ENCODE results near the gene PSMD12.
A peak's percentile ranks its signal among the peaks of the same experiment; 100 is the strongest.
"Not testable (repeated sequence)": the region's sequence is repeated elsewhere in the genome, so short reads cannot be mapped to it uniquely, and the experiment has no call there.

Gene PSMD12

DNA sequence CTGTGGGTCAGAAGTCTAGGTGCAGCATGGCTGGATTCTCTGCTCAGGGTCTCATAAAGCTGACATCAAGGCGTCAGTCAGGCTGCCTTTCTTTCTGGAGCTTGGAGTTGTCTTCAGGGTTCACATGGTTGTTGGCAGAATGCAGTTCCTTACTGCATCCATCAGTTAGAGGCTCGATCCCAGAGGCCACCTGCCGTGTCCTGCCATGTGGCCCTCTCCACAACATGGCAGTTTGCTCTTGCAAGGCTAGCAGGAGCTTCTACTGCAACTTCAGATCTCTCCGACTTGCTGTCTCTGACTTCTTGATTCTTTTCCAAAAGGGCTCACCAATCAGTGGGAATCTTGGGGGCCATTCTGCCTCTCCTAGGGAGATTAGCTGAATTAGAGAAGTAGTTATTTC is 22.6 kb upstream of the PSMD12 start:
- peak overlapping the region; percentile 48 for H3K27ac ChIP-seq (ENCODE audit: insufficient read depth, low read length, poor library complexity, severe bottlenecking)
- DNase-seq = no peak
- H3K9me3 ChIP-seq (ENCODE audit: control insufficient read depth, low read length) = no peaks in the 10 kb centered on the region
- H3K36me3 ChIP-seq (ENCODE audit: control insufficient read depth, insufficient read depth, low read length) = peaks cover under 1% of the 10 kb centered on the region
- no peaks in the 10 kb centered on the region for H3K27me3 ChIP-seq (replicated peaks; ENCODE audit: control insufficient read depth, insufficient read depth, low read length, poor library complexity, severe bottlenecking)
- H3K4me3 ChIP-seq (ENCODE audit: insufficient read depth, low read depth, low read length, poor library complexity, severe bottlenecking) = no peak overlapping the region
- H3K4me1 ChIP-seq (ENCODE audit: control insufficient read depth, insufficient read depth, low read length, poor library complexity, severe bottlenecking) = peaks cover 28% of the 10 kb centered on the region

DNA sequence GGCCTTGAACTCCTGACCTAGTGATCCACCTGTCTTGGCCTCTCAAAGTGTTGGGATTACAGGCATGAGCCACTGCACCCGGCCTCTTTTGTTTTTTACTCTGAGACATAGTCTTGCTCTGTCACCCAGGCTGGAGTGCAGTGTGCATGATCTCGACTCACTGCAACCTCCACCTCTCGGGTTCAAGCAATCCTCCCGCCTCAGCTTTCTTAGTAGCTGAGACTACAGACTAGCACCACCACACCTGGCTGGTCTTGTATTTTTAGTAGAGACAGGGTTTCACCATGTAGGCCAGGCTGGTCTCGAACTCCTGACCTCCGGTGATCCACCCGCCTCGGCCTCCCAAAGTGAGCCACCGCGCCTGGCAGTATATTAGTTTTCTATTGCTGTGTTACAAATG is 22.2 kb upstream of the PSMD12 start:
- H3K27me3 ChIP-seq (replicated peaks; ENCODE audit: control insufficient read depth, insufficient read depth, low read length, poor library complexity, severe bottlenecking); H3K9me3 ChIP-seq (ENCODE audit: control insufficient read depth, low read length); H3K4me3 ChIP-seq (ENCODE audit: insufficient read depth, low read depth, low read length, poor library complexity, severe bottlenecking); DNase-seq; H3K36me3 ChIP-seq (ENCODE audit: control insufficient read depth, insufficient read depth, low read length); H3K27ac ChIP-seq (ENCODE audit: insufficient read depth, low read length, poor library complexity, severe bottlenecking): not testable (repeated sequence)
- peaks cover 28% of the 10 kb centered on the region for H3K4me1 ChIP-seq (ENCODE audit: control insufficient read depth, insufficient read depth, low read length, poor library complexity, severe bottlenecking)

DNA sequence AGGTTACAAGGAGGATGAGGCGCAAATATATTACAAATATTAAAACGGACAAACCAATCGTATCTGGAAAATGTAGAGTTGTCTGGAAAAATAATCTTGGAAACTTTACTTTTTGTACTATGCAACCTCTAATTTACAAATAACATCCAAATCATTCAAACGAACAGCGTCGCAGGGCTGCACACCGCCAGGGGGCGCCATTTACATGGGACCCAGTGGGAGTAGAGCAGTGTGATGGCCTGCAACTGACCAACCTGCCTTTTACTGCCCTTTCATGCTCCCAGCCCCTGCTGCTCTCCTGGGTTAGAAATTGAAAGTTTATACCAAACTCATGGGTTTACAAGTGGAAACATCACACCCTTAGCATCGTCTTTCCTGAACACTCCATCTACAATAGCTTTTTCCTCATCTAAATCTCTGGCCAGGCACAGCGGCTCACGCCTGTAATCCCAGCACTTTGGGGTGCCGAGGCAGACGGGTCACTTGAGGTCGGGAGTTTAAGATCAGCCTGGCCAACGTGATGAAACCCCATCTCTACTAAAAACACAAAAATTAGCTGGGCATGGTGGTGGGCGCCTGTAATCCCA is 20.7 kb upstream of the PSMD12 start:
- DNase-seq = peak in 2 of 3 donors; percentile 30 to 42
- Histone ChIP-seq H3K9me3 (ENCODE audit: control insufficient read depth, low read length) (no peaks in the 10 kb centered on the region), H3K4me1 (ENCODE audit: control insufficient read depth, insufficient read depth, low read length, poor library complexity, severe bottlenecking) (peaks cover 33% of the 10 kb centered on the region), H3K4me3 (ENCODE audit: insufficient read depth, low read depth, low read length, poor library complexity, severe bottlenecking) (no peak overlapping the region), H3K27me3 (replicated peaks; ENCODE audit: control insufficient read depth, insufficient read depth, low read length, poor library complexity, severe bottlenecking) (no peaks in the 10 kb centered on the region), H3K27ac (ENCODE audit: insufficient read depth, low read length, poor library complexity, severe bottlenecking) (peak overlapping the region; percentile 26), H3K36me3 (ENCODE audit: control insufficient read depth, insufficient read depth, low read length) (no peaks in the 10 kb centered on the region)

DNA sequence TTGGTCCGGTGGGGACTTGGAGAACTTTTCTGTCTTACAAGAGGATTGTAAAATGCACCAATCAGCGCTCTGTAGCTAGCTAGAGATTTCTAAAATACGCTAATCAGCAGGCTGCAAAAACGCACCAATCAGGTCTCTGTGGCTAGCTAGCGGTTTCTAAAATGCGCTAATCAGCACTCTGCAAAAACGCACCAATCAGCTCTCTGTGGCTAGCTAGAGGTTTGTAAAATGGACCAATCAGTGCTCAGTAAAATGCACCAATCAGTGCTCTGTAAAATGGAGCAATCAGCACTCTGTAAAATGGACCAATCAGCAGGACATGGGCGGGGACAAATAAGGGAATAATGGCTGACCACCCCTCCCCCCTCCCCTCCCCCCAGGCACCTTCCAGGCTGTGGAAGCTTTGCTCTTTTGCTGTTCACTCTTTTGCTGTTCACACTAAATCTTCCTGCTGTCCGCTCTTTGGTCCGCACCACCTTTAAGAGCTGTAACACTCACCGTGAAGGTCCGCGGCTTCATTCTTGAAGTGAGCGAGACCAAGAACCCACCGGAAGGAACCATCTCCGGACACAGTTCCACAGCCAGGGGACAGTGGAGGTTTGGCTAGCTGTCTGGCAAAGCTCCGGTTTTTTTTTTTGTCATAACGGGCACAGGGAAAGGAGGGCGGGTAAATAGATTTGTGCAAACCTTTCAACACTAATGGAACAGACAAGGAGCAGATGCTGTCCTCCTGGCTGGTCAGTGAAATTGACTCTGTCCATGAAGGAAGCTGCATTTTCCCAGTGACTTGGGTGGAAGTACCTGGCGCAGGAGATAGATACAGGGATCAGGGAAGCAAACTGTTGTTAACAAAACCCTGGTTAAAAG is 19.0 kb upstream of the PSMD12 start:
- no peaks in the 10 kb centered on the region for H3K9me3 ChIP-seq (ENCODE audit: control insufficient read depth, low read length)
- H3K27me3 ChIP-seq (replicated peaks; ENCODE audit: control insufficient read depth, insufficient read depth, low read length, poor library complexity, severe bottlenecking) = no peaks in the 10 kb centered on the region
- peaks cover 17% of the 10 kb centered on the region for H3K4me1 ChIP-seq (ENCODE audit: control insufficient read depth, insufficient read depth, low read length, poor library complexity, severe bottlenecking)
- DNase-seq = no peak
- no peaks in the 10 kb centered on the region for H3K36me3 ChIP-seq (ENCODE audit: control insufficient read depth, insufficient read depth, low read length)
- no peak overlapping the region for H3K4me3 ChIP-seq (ENCODE audit: insufficient read depth, low read depth, low read length, poor library complexity, severe bottlenecking)
- H3K27ac ChIP-seq (ENCODE audit: insufficient read depth, low read length, poor library complexity, severe bottlenecking) = no peak overlapping the region

DNA sequence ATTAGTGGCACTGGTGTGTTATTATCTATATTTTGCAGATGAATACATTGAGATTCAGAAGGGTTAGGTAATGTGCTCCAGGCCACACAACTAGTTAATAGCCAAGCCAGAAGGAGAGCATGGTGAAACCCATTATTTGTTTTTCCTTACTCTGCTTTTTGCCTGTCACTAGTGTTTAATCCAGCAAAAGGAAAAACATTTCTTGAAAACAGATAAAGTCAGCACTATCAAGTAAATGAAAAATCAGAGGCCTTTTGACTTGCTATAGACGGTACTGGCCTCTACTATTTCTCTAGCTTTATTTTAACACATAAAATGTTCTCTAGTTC is 15.5 kb upstream of the PSMD12 start:
- Histone ChIP-seq H3K4me1 (ENCODE audit: control insufficient read depth, insufficient read depth, low read length, poor library complexity, severe bottlenecking) (peaks cover 22% of the 10 kb centered on the region), H3K36me3 (ENCODE audit: control insufficient read depth, insufficient read depth, low read length) (no peaks in the 10 kb centered on the region), H3K9me3 (ENCODE audit: control insufficient read depth, low read length) (no peaks in the 10 kb centered on the region), H3K27ac (ENCODE audit: insufficient read depth, low read length, poor library complexity, severe bottlenecking) (no peak overlapping the region), H3K27me3 (replicated peaks; ENCODE audit: control insufficient read depth, insufficient read depth, low read length, poor library complexity, severe bottlenecking) (no peaks in the 10 kb centered on the region), H3K4me3 (ENCODE audit: insufficient read depth, low read depth, low read length, poor library complexity, severe bottlenecking) (no peak overlapping the region)
- DNase-seq = no peak

DNA sequence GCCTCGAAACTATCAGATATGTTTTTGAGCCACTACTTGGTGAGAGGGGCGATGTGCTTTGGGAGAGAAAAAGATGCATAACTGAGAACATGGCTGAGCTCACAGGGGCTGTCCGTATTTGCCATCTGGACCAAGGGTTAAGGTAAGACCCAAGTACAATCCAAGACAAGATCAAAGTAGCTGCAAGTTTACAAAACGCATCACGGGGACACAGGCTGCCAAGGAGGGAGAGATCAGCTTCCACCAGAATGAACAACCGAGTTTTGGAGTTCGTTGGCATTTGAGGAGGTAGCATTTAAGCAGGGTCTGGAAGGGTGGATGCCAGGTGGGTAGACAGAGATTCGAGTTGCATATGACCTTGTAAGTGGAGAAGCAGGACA is 12.9 kb upstream of the PSMD12 start:
- H3K9me3 ChIP-seq (ENCODE audit: control insufficient read depth, low read length) = no peaks in the 10 kb centered on the region
- peak overlapping the region; percentile 81 for H3K4me3 ChIP-seq (ENCODE audit: insufficient read depth, low read depth, low read length, poor library complexity, severe bottlenecking)
- H3K36me3 ChIP-seq (ENCODE audit: control insufficient read depth, insufficient read depth, low read length) = no peaks in the 10 kb centered on the region
- no peaks in the 10 kb centered on the region for H3K27me3 ChIP-seq (replicated peaks; ENCODE audit: control insufficient read depth, insufficient read depth, low read length, poor library complexity, severe bottlenecking)
- no peak for DNase-seq
- peak overlapping the region; percentile 87 for H3K27ac ChIP-seq (ENCODE audit: insufficient read depth, low read length, poor library complexity, severe bottlenecking)
- H3K4me1 ChIP-seq (ENCODE audit: control insufficient read depth, insufficient read depth, low read length, poor library complexity, severe bottlenecking) = peaks cover 29% of the 10 kb centered on the region

DNA sequence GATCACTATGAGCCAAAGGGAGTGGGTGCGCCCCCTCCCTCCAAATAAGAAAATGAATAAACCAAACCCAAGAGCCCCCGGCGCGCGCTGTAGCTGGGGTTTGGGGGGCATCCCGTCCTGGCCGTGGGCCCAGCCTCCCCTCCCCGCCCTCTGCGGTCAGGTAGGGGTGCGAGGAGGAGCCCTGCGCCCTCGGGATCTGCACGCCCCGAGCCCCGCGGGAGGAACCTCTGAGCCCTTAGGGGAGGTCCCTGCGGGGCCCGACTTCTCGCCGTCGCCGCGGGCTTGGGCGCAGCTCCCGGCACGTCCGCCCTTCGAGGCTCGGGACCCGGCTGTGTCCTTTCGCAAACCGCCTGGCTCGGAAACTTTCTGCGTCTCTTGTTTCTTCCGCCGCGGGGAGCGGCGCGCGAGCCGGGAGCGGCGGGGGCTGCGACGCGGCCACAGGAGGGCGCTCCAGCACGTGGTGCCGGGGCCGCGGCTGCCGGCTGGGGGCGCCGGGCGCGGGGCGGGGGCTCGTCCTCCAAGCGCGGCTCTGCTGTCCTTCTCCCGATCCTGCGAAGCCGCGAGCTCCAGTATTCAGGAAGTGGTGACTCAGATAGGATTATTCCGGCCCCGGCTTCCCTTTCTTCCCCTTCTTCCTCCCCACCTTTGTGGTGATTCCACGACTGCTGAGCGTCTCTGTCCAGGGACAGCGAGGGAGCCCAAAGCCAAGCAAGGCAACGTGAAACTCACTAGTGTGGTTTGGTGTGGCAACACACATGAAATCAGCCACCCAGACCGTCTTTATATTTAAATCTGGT is 12.3 kb upstream of the PSMD12 start:
- DNase-seq = peak; percentile 65 to 68 (median 67)

DNA sequence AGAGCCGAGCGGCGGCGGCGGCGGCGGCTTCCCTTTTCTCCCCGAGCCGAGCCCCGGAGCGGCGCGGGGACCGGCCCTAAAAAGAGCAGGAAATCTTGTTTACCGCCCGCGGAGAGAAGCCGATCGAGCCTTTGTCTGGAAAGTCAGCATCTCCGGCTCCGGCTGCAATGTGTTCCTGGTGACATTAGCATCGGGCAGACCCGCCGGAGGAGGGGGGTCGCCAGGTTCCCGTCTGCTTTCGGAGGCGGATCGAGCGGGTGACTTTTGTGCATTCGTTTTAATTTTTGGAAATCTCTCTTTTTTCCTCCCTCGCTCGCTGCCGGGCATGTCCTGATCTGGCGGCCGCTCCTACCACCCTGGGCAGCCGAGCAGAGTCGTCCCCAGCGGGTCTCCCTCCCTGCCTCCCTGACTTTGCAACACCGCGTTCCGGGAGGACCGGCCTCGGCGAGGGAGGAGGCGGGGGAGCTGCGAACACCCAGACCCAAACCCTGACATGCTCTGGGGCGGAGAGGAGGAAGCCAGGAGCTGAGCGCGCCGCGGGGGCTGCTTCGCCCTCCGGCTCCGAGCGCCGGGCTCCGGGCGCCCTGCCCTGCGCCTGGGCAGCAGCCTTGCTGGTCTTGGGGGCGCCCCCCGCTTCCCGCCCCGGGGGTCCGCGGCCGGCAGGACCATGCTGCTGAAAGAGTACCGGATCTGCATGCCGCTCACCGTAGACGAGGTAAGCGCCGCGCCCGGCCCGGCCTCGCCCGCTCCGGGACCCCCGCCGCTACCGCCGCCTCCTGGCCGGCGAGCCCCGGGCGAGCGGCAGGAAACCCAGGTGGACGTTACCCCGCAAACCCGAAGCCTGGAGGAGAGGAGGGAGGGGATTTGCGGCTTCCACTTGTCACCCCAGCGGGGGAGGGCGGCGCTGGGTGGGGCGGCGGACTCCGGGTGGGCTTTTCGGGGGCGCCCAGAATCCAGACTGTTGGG is 11.4 kb upstream of the PSMD12 start:
- H3K9me3 ChIP-seq (ENCODE audit: control insufficient read depth, low read length) = no peaks in the 10 kb centered on the region
- peak; percentile 18 to 37 (median 34) for DNase-seq
- H3K4me1 ChIP-seq (ENCODE audit: control insufficient read depth, insufficient read depth, low read length, poor library complexity, severe bottlenecking) = peaks cover 29% of the 10 kb centered on the region
- peak overlapping the region; percentile 87 for H3K27ac ChIP-seq (ENCODE audit: insufficient read depth, low read length, poor library complexity, severe bottlenecking)
- H3K4me3 ChIP-seq (ENCODE audit: insufficient read depth, low read depth, low read length, poor library complexity, severe bottlenecking) = peak overlapping the region; percentile 81
- H3K36me3 ChIP-seq (ENCODE audit: control insufficient read depth, insufficient read depth, low read length) = no peaks in the 10 kb centered on the region
- no peaks in the 10 kb centered on the region for H3K27me3 ChIP-seq (replicated peaks; ENCODE audit: control insufficient read depth, insufficient read depth, low read length, poor library complexity, severe bottlenecking)

More for the DNA sequence above, 12.3 kb upstream of the PSMD12 start:
- peaks cover 29% of the 10 kb centered on the region for H3K4me1 ChIP-seq (ENCODE audit: control insufficient read depth, insufficient read depth, low read length, poor library complexity, severe bottlenecking)
- peak overlapping the region; percentile 81 for H3K4me3 ChIP-seq (ENCODE audit: insufficient read depth, low read depth, low read length, poor library complexity, severe bottlenecking)
- peak overlapping the region; percentile 87 for H3K27ac ChIP-seq (ENCODE audit: insufficient read depth, low read length, poor library complexity, severe bottlenecking)
- no peaks in the 10 kb centered on the region for H3K36me3 ChIP-seq (ENCODE audit: control insufficient read depth, insufficient read depth, low read length)
- H3K9me3 ChIP-seq (ENCODE audit: control insufficient read depth, low read length) = no peaks in the 10 kb centered on the region
- no peaks in the 10 kb centered on the region for H3K27me3 ChIP-seq (replicated peaks; ENCODE audit: control insufficient read depth, insufficient read depth, low read length, poor library complexity, severe bottlenecking)

DNA sequence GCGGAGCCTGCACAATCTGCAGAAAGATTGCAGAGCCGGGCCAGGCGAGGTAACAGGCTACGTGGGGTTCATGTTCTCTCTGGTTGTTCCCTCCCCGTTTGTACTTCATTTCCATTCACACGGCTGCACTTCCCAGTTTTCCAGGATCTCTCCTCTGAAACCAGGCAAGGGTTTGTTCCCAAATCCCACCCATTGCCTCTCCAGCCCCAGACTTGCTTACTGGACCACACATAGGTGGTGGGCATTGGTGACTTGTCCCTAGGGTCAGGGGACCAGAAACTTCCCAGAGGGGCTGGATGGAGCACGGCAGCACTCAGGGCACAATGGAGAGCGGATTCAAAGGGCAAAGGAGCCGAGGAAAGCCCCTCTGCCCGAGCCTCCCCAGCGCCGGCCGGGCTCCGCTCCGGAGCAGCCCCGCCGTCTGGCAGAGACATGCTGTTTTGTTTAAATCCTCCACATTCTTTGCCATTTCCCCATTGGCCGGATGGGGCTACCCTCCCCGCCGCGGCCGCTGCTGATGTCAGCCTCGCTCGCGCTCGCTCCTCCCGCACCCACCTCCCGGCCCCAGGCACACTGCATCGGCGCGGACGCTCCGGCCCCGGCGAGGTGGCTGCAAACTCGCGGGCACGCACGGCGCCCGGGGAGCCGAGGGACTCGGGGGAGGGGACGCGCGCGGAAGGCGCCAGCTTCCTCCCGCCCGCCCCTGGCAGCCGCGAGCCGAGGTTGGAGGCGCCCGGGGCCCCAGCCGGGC is 10.5 kb upstream of the PSMD12 start, which contains the start of gene PITPNC1:
TSS of gene PITPNC1 (plus strand) at position 545 of the 751 bp plus-strand sequence.
- no peaks in the 10 kb centered on the region for H3K27me3 ChIP-seq (replicated peaks; ENCODE audit: control insufficient read depth, insufficient read depth, low read length, poor library complexity, severe bottlenecking)
- DNase-seq = peak; percentile 83
- H3K36me3 ChIP-seq (ENCODE audit: control insufficient read depth, insufficient read depth, low read length) = no peaks in the 10 kb centered on the region
- peaks cover 22% of the 10 kb centered on the region for H3K4me1 ChIP-seq (ENCODE audit: control insufficient read depth, insufficient read depth, low read length, poor library complexity, severe bottlenecking)
- peak within 1 kb of the TSS; percentile 81 for H3K4me3 ChIP-seq (ENCODE audit: insufficient read depth, low read depth, low read length, poor library complexity, severe bottlenecking)
- no peaks in the 10 kb centered on the region for H3K9me3 ChIP-seq (ENCODE audit: control insufficient read depth, low read length)
- H3K27ac ChIP-seq (ENCODE audit: insufficient read depth, low read length, poor library complexity, severe bottlenecking) = peak within 1 kb of the TSS; percentile 87
